ENCODE results near the gene CCNA2.

The CCNA2 gene

GRCh38 chr4:121823505-121824170 lies at the start of gene CCNA2:
CCNA2 (minus strand) TSS chr4:121823883; CDS start chr4:121823628, 255 bp downstream.
- DNase-seq (ENCODE audit: low spot score) = peak; percentile 95

- peak; percentile 97 for DNase-seq (ENCODE audit: low spot score)
Observed at GRCh38 chr4:121869841-121870822, 46.4 kb upstream of the CCNA2 start, which contains the start of gene BBS7. BBS7 (minus strand) TSS chr4:121870474; CDS start chr4:121870313, 161 bp downstream.

DNA sequence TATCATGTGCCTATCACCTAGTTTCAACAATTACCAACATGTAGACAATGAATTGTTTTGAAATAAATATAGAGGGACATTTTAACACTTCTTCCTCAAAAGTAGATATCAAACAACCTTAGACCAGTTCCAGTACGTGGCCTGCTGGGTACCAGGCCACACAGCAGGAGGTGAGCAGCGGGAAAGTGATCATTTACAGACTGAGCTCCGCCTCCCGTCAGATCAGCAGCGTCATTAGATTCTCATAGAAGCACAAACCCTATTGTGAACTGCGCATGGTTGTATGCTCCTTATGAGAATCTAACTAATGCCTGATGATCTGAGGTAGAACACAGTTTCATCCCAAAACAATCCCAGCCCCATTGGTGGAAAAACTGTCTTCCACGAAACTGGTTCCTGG lies 40.1 kb upstream of the CCNA2 start:
- no peak for DNase-seq (ENCODE audit: low spot score)

DNA sequence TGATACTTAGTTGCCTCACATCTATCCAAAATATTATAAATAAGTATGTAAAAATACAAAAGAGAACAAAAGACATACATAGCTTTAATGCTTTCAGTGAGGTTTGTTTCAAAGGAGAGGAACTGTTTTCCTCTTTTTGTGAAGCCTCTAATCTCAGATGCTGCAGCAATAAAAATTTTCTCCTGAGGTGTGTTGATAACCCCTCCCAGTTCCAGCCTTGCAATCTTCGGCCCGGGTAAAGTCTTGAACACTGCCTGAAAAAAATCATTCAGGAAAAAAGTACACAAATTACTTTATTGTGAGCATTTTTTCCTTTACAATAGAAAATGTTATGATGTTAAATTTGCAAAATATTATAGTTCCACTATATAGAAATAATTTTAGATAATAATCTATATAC lies 37.7 kb upstream of the CCNA2 start:
- DNase-seq (ENCODE audit: low spot score) = no peak

GRCh38 chr4:121860121-121860520 lies 36.4 kb upstream of the CCNA2 start:
- no peak for DNase-seq (ENCODE audit: low spot score)

- no peak for DNase-seq (ENCODE audit: low spot score)
Observed at GRCh38 chr4:121851354-121851753, 27.7 kb upstream of the CCNA2 start.

- DNase-seq (ENCODE audit: low spot score) = no peak
Observed at GRCh38 chr4:121846662-121847061, 23.0 kb upstream of the CCNA2 start.

DNA sequence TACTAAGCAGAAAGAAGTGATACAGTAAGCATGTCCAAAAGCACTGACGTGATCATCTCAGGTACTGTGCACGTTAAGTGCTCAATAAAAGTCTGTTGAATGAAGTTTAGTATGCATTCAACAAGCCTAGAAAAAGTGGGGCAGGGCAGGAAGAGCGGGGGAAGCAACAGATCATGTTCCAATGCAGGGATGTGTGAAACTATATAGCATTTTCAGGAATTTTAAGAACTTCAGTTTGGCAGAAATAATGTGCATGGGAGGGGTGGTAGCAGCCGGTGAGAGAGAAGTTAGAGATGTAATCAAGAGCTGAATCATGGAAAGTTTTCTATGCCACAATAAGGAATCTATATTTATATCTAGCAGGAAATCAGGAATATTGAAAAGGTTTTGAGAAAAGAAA lies 19.2 kb upstream of the CCNA2 start:
- DNase-seq (ENCODE audit: low spot score) = peak; percentile 33

GRCh38 chr4:121838136-121838535 lies 14.5 kb upstream of the CCNA2 start:
- no peak for DNase-seq (ENCODE audit: low spot score)

GRCh38 chr4:121829511-121829910 lies 5.8 kb upstream of the CCNA2 start:
- no peak for DNase-seq (ENCODE audit: low spot score)

GRCh38 chr4:121827853-121828252 lies 4.2 kb upstream of the CCNA2 start:
- DNase-seq (ENCODE audit: low spot score) = no peak

- DNase-seq (ENCODE audit: low spot score) = no peak
Observed at GRCh38 chr4:121824950-121825349, 1.3 kb upstream of the CCNA2 start.

- no peak for DNase-seq (ENCODE audit: low spot score)
Observed at GRCh38 chr4:121824171-121824527, 466 bp upstream of the CCNA2 start.

DNA sequence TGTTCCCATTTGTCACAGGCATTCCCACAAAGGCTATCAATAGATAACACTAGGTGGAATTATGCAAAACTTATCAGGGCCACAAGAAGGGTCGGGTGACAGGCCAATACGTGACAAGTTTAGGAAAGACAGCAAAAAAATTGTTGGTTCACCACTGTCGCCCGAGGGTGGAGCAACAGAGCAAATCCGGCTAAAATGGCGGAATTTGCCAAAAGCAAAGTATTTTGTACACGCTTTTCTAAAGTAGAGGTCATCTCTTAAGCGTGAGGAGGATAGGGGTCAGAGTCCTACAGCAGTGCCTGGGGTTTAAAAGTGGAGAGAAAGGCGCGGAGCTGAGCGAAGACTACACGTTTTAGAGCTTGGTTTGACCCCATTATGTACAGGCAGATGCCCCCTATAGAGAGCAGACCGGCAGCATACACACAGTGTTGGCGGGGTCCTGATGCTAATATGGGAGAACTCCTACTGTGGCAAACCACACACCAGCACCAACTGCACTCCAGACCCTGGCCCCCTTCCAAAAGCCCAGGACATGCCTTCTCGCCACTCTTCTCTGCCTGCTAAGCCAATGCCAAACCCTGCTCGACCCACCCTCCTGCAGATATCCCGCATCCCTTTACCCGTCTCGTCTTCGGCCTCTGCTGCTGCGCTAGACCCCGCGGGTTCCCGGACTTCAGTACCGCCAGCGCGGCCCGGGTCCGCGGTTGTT lies 733 bp downstream of the CCNA2 start:
- DNase-seq (ENCODE audit: low spot score) = no peak

DNA sequence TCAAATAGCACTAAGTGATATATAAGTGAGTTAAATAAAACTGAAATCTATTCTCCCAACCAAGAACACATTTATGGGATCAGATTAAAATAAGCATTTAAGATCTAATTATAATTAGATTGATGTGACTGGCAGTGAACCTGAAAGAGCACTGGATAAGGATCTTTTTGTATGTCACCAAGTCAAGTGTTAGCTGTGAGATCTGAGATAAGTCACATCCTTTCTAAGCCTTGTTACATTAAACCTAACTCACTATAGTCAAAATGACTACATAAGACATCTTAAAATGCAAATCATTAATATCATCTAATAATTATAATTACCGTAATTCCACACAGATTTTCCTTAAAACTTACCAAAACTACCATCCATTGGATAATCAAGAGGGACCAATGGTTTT lies 1.6 kb downstream of the CCNA2 start:
- no peak for DNase-seq (ENCODE audit: low spot score)

- DNase-seq (ENCODE audit: low spot score) = no peak
Observed at GRCh38 chr4:121819216-121819965, 4.3 kb downstream of the CCNA2 start.

GRCh38 chr4:121818215-121818614 lies 5.5 kb downstream of the CCNA2 start:
- DNase-seq (ENCODE audit: low spot score) = no peak

DNA sequence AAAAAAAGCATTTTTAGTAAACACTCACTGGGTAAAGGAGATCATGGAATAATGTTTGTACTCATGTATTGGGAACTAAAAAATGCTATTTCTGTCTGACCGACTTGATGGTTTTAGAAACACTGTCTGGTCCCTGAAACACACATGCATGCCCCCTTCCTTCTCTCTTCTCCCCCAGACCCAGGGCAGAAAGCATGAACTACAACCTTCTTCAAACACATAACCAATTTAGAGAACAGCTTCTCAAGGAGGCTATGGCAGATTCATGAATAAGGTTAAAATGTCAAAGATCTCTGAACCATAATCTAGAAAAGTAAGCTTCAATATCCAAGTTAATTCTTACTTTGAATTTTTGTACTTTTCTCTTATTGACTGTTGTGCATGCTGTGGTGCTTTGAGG lies 6.0 kb downstream of the CCNA2 start:
- DNase-seq (ENCODE audit: low spot score) = no peak

DNA sequence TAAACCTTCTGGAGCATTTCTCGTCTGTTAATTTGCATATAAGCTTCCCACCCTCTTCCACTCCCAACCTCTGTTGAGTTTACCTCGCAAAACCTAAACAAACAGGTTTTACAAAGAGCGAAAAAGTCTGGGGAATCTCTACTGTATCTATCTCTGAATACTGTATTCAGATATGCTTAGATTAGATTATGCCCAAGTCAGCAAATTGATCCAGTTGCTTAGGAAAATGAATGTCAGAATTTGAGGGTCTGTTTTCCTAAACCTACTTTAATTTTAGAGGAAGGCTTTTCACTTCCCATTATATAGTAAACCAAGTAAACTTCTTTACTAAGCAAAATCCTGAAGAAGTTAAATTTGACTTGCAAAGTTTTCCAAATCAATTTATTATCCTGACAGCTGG lies 6.7 kb downstream of the CCNA2 start:
- no peak for DNase-seq (ENCODE audit: low spot score)

GRCh38 chr4:121814756-121815155 lies 8.9 kb downstream of the CCNA2 start:
- DNase-seq (ENCODE audit: low spot score) = no peak

DNA sequence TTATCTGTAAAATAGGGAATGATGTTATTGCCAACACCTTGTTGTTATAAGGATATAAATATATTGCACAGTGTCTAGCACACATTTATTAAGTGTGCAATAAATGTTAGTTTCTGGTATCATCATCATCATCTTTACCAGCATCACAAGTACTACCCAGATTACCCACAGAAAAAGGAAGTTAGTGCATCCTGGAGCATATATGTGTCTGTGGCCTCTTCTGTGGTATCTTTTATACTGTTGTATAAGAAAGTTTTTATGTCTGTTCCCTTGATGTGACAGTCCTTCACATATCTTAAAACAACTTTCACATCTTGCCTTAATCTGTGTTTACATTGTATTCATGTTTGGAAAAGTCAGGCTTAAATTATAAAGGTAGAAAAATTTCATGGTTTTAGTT lies 12.6 kb downstream of the CCNA2 start:
- DNase-seq (ENCODE audit: low spot score) = no peak

GRCh38 chr4:121806411-121806810 lies 17.3 kb downstream of the CCNA2 start:
- DNase-seq (ENCODE audit: low spot score) = no peak

All from putamen (tissue), 1 donor.